Cardiac fibroblast (primary cell): ENCODE data around the gene SPSB2.
A peak's percentile ranks its signal among the peaks of the same experiment; 100 is the strongest.

Source experiments
- DNase-seq, 2 donors: peaks; one replicate each; pipeline versions ENCODE4 v3.0.0 to v3.0.0-alpha.2; 2010; ENCODE audit warnings: low read depth in 2 of 2
- H3K4me3 ChIP-seq, 2 donors: replicated peaks in 1 of 2; 1 replicate in 1 of 2; 2 replicates in 1 of 2; pipeline ENCODE4 v1.5.1; 2011; ENCODE audit warnings: low read depth in 2 of 2, low read length in 2 of 2, mild to moderate bottlenecking in 2 of 2, moderate library complexity in 1 of 2
- TF ChIP-seq, protein P1 (sequence below): IDR thresholded peaks from one replicate; pipeline ENCODE4 v1.5.1; 2011; ENCODE audit warnings: low read depth, mild to moderate bottlenecking, low read length, inconsistent platforms

SPSB2 gene

GRCh38 chr12:6916426-6917200, 43.5 kb upstream of the SPSB2 start:
- no peak for DNase-seq
- H3K4me3 ChIP-seq = no peak overlapping the region
- TF ChIP-seq, protein P1, sequence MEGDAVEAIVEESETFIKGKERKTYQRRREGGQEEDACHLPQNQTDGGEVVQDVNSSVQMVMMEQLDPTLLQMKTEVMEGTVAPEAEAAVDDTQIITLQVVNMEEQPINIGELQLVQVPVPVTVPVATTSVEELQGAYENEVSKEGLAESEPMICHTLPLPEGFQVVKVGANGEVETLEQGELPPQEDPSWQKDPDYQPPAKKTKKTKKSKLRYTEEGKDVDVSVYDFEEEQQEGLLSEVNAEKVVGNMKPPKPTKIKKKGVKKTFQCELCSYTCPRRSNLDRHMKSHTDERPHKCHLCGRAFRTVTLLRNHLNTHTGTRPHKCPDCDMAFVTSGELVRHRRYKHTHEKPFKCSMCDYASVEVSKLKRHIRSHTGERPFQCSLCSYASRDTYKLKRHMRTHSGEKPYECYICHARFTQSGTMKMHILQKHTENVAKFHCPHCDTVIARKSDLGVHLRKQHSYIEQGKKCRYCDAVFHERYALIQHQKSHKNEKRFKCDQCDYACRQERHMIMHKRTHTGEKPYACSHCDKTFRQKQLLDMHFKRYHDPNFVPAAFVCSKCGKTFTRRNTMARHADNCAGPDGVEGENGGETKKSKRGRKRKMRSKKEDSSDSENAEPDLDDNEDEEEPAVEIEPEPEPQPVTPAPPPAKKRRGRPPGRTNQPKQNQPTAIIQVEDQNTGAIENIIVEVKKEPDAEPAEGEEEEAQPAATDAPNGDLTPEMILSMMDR = no peak

DNA sequence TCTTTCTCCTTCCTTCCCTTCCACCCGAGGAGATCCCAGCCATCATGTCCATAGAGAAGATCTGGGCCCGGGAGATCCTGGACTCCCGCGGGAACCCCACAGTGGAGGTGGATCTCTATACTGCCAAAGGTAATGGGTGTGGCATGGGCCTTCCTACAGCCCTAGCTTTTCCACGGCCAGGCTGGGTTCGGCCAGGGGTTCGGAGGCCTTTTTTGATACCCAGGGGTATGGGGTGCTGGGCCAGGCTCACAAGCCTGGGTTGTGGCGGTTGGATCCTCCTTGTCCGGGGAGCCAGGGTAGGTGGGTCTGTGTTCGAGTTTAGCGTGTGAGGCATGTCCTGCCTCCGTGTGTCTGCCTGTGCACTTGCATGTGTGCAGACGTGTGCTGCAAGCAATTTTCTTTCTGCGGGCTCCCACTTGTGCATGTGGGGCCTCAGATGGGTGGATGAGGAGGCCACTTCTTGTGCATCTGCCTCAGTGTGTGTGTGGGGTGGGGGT, 42.7 kb upstream of the SPSB2 start:
- TF ChIP-seq, protein P1 = no peak
- DNase-seq = no peak
- H3K4me3 ChIP-seq = peak overlapping the region in 1 of 2 donors; percentile 91

DNA sequence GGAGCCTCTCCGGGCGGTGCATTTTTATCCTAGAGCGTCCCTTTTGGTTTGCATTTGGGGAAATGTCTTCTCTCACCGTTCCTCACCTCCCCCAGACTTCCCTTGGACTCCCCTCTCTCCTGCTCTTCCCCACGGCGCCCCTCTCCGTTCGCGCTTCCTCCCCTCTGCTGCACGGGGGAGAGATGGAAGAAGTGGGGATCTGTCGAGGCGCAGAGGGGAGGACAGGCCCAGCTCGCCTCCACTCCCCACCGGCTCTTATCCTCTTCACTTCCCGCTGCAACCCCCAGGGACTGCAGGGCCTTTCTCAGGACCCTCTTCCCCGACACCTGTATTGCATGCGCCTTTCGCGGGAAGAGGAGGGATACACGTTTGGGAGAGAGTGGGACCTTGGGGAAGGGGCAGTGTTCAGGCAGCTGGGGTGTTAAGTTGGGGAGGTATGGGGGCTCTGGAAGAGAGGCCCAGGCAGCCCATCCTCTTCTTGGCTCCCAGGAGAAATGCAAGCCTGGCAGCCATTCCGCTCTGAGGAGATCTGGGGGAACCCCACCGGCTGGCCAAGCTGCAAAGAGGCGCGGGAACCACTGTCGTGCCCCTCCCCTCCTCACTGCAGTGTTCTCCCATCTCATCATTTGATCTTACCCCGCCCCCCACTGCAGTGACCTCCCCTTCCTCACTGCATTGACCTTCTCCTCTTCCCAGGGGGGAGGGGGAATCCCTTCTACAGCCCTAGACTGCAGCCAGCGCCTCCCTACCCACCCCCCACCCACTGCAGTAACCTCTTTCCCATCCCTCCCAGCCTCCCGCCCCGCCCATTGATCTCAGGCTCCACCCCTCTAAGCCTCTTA, 42.1 kb upstream of the SPSB2 start:
- TF ChIP-seq, protein P1 = no peak
- peak overlapping the region; percentile 60 to 91 for H3K4me3 ChIP-seq
- no peak for DNase-seq

DNA sequence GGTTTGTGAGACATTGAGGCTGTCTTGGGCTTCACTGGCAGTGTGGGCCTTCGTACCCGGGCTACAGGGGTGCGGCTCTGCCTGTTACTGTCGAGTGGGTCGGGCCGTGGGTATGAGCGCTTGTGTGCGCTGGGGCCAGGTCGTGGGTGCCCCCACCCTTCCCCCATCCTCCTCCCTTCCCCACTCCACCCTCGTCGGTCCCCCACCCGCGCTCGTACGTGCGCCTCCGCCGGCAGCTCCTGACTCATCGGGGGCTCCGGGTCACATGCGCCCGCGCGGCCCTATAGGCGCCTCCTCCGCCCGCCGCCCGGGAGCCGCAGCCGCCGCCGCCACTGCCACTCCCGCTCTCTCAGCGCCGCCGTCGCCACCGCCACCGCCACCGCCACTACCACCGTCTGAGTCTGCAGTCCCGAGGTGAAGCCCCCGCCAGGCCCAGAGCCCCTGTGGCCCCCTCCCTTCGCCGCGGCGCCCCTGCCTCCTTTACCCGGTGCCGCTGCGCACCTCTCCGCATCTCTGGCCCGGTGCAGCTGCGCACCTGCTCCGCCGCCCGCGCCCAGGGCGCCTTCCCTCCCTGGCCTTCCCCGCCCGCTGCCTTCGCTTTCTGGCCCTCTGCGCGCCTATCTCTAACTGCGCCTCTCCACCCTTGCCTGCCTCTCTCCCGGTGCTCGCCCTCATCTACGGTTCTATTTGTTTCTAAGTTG, 41.3 kb upstream of the SPSB2 start, which contains the start of gene ENO2:
Gene ENO2, plus strand, starts transcription at position 335 of the 701 bp plus-strand sequence. CDS start 1,253 bp downstream, outside the sequence.
- peak within 1 kb of the TSS; percentile 60 to 91 for H3K4me3 ChIP-seq
- TF ChIP-seq, protein P1 = no peak
- peak; percentile 58 to 68 for DNase-seq

GRCh38 chr12:6912164-6912935, 39.2 kb upstream of the SPSB2 start:
- TF ChIP-seq, protein P1 = no peak
- DNase-seq = no peak
- no peak overlapping the region for H3K4me3 ChIP-seq
